ENCODE results near the gene ATP2B2. TPM values are rescaled to one million over a fixed set of nuclear protein-coding genes. Genes with fewer than 3 reads are reported as not detected.

Gene ATP2B2
- total RNA-seq, 1 experiment from 2014 or later, result not detected

GRCh38 chr3:10467904-10468612 lies 37.3 kb downstream of the ATP2B2 start:
- Histone ChIP-seq H3K36me3 (ENCODE audit: control insufficient read depth, insufficient read depth, low read length) (no peaks in the 10 kb centered on the region), H3K4me3 (ENCODE audit: low read depth, low read length) (no peak overlapping the region), H3K9me3 (no peaks in the 10 kb centered on the region), H3K4me1 (no peaks in the 10 kb centered on the region), H3K27me3 (replicated peaks; ENCODE audit: control insufficient read depth, insufficient read depth, low read length) (no peaks in the 10 kb centered on the region; the same call in 1 of the 2 replicates)
- no TSS peak for BruUV-seq (replicated peaks)
- no peak overlapping the region for H3K4me3 Mint-ChIP-seq (ENCODE audit: unreplicated experiment)
- H3K4me1 Mint-ChIP-seq (ENCODE audit: low read depth, unreplicated experiment), result no peaks in the 10 kb centered on the region
- CTCF ChIA-PET, result no interaction called here
- H3K27me3 Mint-ChIP-seq (ENCODE audit: insufficient read depth, unreplicated experiment), result peaks cover 23% of the 10 kb centered on the region
- intact Hi-C loops (cut with micrococcal nuclease; ENCODE audit: unreplicated experiment), result no loop called here
- H3K9me3 Mint-ChIP-seq (ENCODE audit: unreplicated experiment), result no peaks in the 10 kb centered on the region
- no peak for TF ChIP-seq CTCF (IDR thresholded peaks at IDR 0.05; ENCODE audit: insufficient read depth in 1 of 2, low read depth in 1 of 2, low read length in 1 of 2, severe bottlenecking in 1 of 2, unreplicated experiment in 1 of 2)
- POLR2A ChIA-PET, result no interaction called here
- DNase-seq, result no peak
- H3K27ac Mint-ChIP-seq (ENCODE audit: unreplicated experiment), result no peak overlapping the region
- H3K36me3 Mint-ChIP-seq (ENCODE audit: insufficient read depth, unreplicated experiment), result no peaks in the 10 kb centered on the region

DNA sequence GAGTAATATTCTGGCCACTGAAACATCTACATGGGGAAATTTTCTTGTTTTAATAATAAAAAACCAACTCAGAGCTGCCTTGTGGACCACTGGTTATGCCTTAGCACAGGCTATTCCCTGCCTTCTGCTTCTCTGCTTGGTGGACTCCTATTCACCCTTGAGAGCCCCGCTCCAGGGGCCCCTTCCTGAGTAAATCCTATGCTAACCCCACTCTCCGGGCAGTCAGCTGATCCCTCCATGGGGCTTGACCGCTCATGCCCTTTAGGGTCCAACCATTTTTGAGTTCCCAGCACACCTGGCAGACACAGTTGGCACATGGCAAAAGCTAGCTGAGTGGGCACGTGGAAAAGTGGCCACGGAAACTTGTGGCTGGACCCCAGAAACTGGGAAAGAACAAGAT lies 38.2 kb downstream of the ATP2B2 start:
- Histone ChIP-seq H3K36me3 (ENCODE audit: control insufficient read depth, insufficient read depth, low read length) (no peaks in the 10 kb centered on the region), H3K27me3 (replicated peaks; ENCODE audit: control insufficient read depth, insufficient read depth, low read length) (no peaks in the 10 kb centered on the region; the same call in 1 of the 2 replicates), H3K9me3 (no peaks in the 10 kb centered on the region), H3K4me1 (no peaks in the 10 kb centered on the region), H3K4me3 (ENCODE audit: low read depth, low read length) (no peak overlapping the region)
- no peak for TF ChIP-seq CTCF (IDR thresholded peaks at IDR 0.05; ENCODE audit: insufficient read depth in 1 of 2, low read depth in 1 of 2, low read length in 1 of 2, severe bottlenecking in 1 of 2, unreplicated experiment in 1 of 2)
- Mint-ChIP-seq H3K27me3 (ENCODE audit: insufficient read depth, unreplicated experiment) (peaks cover 20% of the 10 kb centered on the region), H3K9me3 (ENCODE audit: unreplicated experiment) (no peaks in the 10 kb centered on the region), H3K36me3 (ENCODE audit: insufficient read depth, unreplicated experiment) (no peaks in the 10 kb centered on the region), H3K4me3 (ENCODE audit: unreplicated experiment) (no peak overlapping the region), H3K27ac (ENCODE audit: unreplicated experiment) (no peak overlapping the region), H3K4me1 (ENCODE audit: low read depth, unreplicated experiment) (no peaks in the 10 kb centered on the region)
- CTCF ChIA-PET, result no interaction called here
- no TSS peak for BruUV-seq (replicated peaks)
- no peak for DNase-seq
- intact Hi-C loops (cut with micrococcal nuclease; ENCODE audit: unreplicated experiment), result no loop called here
- POLR2A ChIA-PET, result no interaction called here

DNA sequence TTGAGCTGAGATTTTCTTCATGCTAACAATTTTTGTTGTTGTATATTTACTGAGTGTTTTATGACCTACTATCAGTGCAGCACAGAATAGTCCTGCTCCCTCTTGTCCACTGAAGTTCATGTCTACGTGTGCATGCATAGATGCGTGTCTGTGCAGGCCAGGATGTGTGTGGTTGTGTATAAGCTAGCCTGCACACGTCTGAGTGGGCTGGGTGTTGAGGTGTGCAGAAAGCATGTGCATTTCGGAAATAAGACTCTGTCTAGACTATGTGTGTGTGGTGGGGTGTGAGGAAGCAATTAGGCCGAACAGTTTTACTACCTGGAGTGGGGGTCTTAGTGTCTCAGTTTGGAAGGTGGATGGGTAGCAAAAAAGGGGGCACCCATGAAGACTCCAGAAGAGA lies 39.2 kb downstream of the ATP2B2 start:
- CTCF ChIA-PET, result no interaction called here
- Mint-ChIP-seq H3K36me3 (ENCODE audit: insufficient read depth, unreplicated experiment) (no peaks in the 10 kb centered on the region), H3K27me3 (ENCODE audit: insufficient read depth, unreplicated experiment) (peaks cover 25% of the 10 kb centered on the region), H3K4me3 (ENCODE audit: unreplicated experiment) (no peak overlapping the region), H3K4me1 (ENCODE audit: low read depth, unreplicated experiment) (no peaks in the 10 kb centered on the region), H3K9me3 (ENCODE audit: unreplicated experiment) (no peaks in the 10 kb centered on the region), H3K27ac (ENCODE audit: unreplicated experiment) (no peak overlapping the region)
- no peaks in the 10 kb centered on the region for H3K9me3 ChIP-seq
- H3K4me1 ChIP-seq, result no peaks in the 10 kb centered on the region
- no peak for DNase-seq
- no peak for TF ChIP-seq CTCF (IDR thresholded peaks at IDR 0.05; ENCODE audit: insufficient read depth in 1 of 2, low read depth in 1 of 2, low read length in 1 of 2, severe bottlenecking in 1 of 2, unreplicated experiment in 1 of 2)
- POLR2A ChIA-PET, result no interaction called here
- no peaks in the 10 kb centered on the region for H3K36me3 ChIP-seq (ENCODE audit: control insufficient read depth, insufficient read depth, low read length)
- H3K4me3 ChIP-seq (ENCODE audit: low read depth, low read length), result no peak overlapping the region
- no peaks in the 10 kb centered on the region for H3K27me3 ChIP-seq (replicated peaks; ENCODE audit: control insufficient read depth, insufficient read depth, low read length)
- BruUV-seq (replicated peaks), result no TSS peak
- intact Hi-C loops (cut with micrococcal nuclease; ENCODE audit: unreplicated experiment), result no loop called here
